IMR-90 (cell line): ENCODE data around the gene KRTAP5-7. TPM values are rescaled to one million over a fixed set of nuclear protein-coding genes. Genes with fewer than 3 reads are reported as not detected.

Experiments
- ATAC-seq: fragments of 200-7000 bp; cut with Tn5 transposase; 2 replicates; pipeline ENCODE4 v1.9.1; 2020; ENCODE audit warnings: low read depth, mild to moderate bottlenecking, moderate library complexity
- BruUV-seq: library from RNA; stranded (reverse); fragments of 400-500 nt; replicated peaks from 2 replicates; lab custom pipeline; 2021; lab: Mats Ljungman, UMichigan
- CTCF ChIA-PET: fragments of 300-600 bp; formaldehyde crosslinking; extraction: SDS; loops from one replicate; lab custom pipeline; 2021; ENCODE audit warnings: antibody characterized with exemption; lab: Yijun Ruan, JAX
- POLR2A ChIA-PET: fragments of 300-600 bp; sonication (Branson Sonifier 250); formaldehyde crosslinking; loops from one replicate; lab custom pipeline; 2022; ENCODE audit warnings: antibody characterized with exemption; ENCODE audit not compliant: unreplicated experiment; lab: Charles Lee
- DNase-seq: peaks from one replicate; pipeline ENCODE4 v3.0.0; 2013
- H2AFZ ChIP-seq: replicated peaks from 2 replicates; pipeline ENCODE3; 2013; ENCODE audit warnings: low read length, mild to moderate bottlenecking; ENCODE audit not compliant: poor library complexity
- H2AK5ac ChIP-seq: 2 replicates; pipeline ENCODE4 v1.6.1; 2013; ENCODE audit warnings: low read depth, low read length, inconsistent platforms
- H2AK9ac ChIP-seq: replicated peaks from 2 replicates; pipeline ENCODE3; 2013; ENCODE audit warnings: mild to moderate bottlenecking, low read depth, low read length, moderate library complexity; ENCODE audit not compliant: poor library complexity
- H2BK120ac ChIP-seq: 2 replicates; pipeline ENCODE4 v1.6.1; 2013; ENCODE audit warnings: low read depth, low read length, inconsistent platforms
- H2BK15ac ChIP-seq: 3 replicates; pipeline ENCODE4 v1.6.1; 2013; ENCODE audit warnings: low read depth, low read length, inconsistent platforms
- H2BK20ac ChIP-seq: 2 replicates; pipeline ENCODE4 v1.6.1; 2013; ENCODE audit warnings: low read depth, mild to moderate bottlenecking, inconsistent platforms, low read length, moderate library complexity
- H2BK5ac ChIP-seq: 2 replicates; pipeline ENCODE4 v1.6.1; 2013; ENCODE audit warnings: mild to moderate bottlenecking, low read depth, low read length, inconsistent platforms; ENCODE audit not compliant: poor library complexity, severe bottlenecking
- H3K14ac ChIP-seq: replicated peaks from 2 replicates; pipeline ENCODE4 v1.6.1; 2013; ENCODE audit warnings: low read depth, low read length, inconsistent platforms
- H3K18ac ChIP-seq: 2 replicates; pipeline ENCODE4 v1.6.1; 2013; ENCODE audit warnings: low read depth, low read length, control low read depth
- H3K23ac ChIP-seq: 2 replicates; pipeline ENCODE4 v1.6.1; 2013; ENCODE audit warnings: low read depth, low read length, inconsistent platforms
- H3K27ac ChIP-seq: 2 replicates; pipeline ENCODE4 v1.5.1; 2013; ENCODE audit warnings: mild to moderate bottlenecking, control low read depth, low read length; ENCODE audit not compliant: insufficient read depth
- H3K27me3 ChIP-seq: 2 replicates; pipeline ENCODE4 v1.6.1; 2013; ENCODE audit warnings: low read length; ENCODE audit not compliant: control insufficient read depth, insufficient read depth
- H3K36me3 ChIP-seq: 2 replicates; pipeline ENCODE4 v1.6.1; 2013; ENCODE audit warnings: low read length, mixed read lengths; ENCODE audit not compliant: control insufficient read depth, insufficient read depth
- H3K4ac ChIP-seq: 2 replicates; pipeline ENCODE4 v1.6.1; 2013; ENCODE audit warnings: low read depth, low read length, inconsistent platforms
- H3K4me1 ChIP-seq: 2 replicates; pipeline ENCODE4 v1.6.1; 2013; ENCODE audit warnings: low read length, mixed read lengths; ENCODE audit not compliant: control insufficient read depth, insufficient read depth
- H3K4me2 ChIP-seq: 2 replicates; pipeline ENCODE4 v1.6.1; 2013; ENCODE audit warnings: low read depth, mild to moderate bottlenecking, control low read depth, low read length, moderate library complexity
- H3K4me3 ChIP-seq: 2 replicates; pipeline ENCODE4 v1.5.1; 2013; ENCODE audit warnings: low read depth, mild to moderate bottlenecking, control low read depth, low read length, moderate library complexity; ENCODE audit not compliant: insufficient read depth
- H3K56ac ChIP-seq: 2 replicates; pipeline ENCODE4 v1.6.1; 2013; ENCODE audit warnings: low read length, inconsistent platforms; ENCODE audit not compliant: insufficient read depth; ENCODE audit errors: extremely low read depth
- H3K79me1 ChIP-seq, 2 experiments: 2 replicates each; pipeline ENCODE4 v1.6.1; 2013; ENCODE audit warnings: low read length in 2 of 2, inconsistent platforms in 1 of 2, low read depth in 1 of 2
- H3K9ac ChIP-seq: 2 replicates; pipeline ENCODE4 v1.6.1; 2013; ENCODE audit warnings: low read depth, low read length, control low read depth
- H3K9me1 ChIP-seq: 2 replicates; pipeline ENCODE4 v1.6.1; 2013; ENCODE audit warnings: low read length, inconsistent platforms; ENCODE audit not compliant: insufficient read depth
- H3K9me3 ChIP-seq: 2 replicates; pipeline ENCODE4 v1.6.1; 2013; ENCODE audit warnings: low read length; ENCODE audit not compliant: control insufficient read depth, insufficient read depth
- H4K20me1 ChIP-seq: 2 replicates; pipeline ENCODE4 v1.6.1; 2013; ENCODE audit warnings: low read length, inconsistent platforms; ENCODE audit not compliant: insufficient read depth
- H4K5ac ChIP-seq: 2 replicates; pipeline ENCODE4 v1.6.1; 2013; ENCODE audit warnings: mild to moderate bottlenecking, low read depth, low read length, control low read depth
- H4K8ac ChIP-seq, 2 experiments: 2 replicates each; pipeline ENCODE4 v1.6.1; 2013; ENCODE audit warnings: low read depth in 2 of 2, low read length in 2 of 2, control low read depth in 1 of 2, inconsistent platforms in 1 of 2
- H4K91ac ChIP-seq: 2 replicates; pipeline ENCODE4 v1.6.1; 2013; ENCODE audit warnings: low read depth, low read length, inconsistent platforms; ENCODE audit not compliant: insufficient read depth
- CHD1 ChIP-seq: IDR thresholded peaks from 2 replicates; pipeline ENCODE4 v1.6.1; 2012; ENCODE audit warnings: low read depth, low read length, improper control_type of control experiment
- CTCF ChIP-seq: conservative IDR thresholded peaks from 2 replicates; pipeline ENCODE4 v1.5.1; 2012; ENCODE audit warnings: mild to moderate bottlenecking, low read depth, low read length, improper control_type of control experiment
- FOS ChIP-seq: fragments of 150-350 bp; IDR thresholded peaks from 2 replicates; pipeline ENCODE4 v1.6.1; 2016; ENCODE audit warnings: low read depth, low read length
- MAFK ChIP-seq: IDR thresholded peaks from 2 replicates; pipeline ENCODE4 v1.6.1; 2012; ENCODE audit warnings: low read depth, low read length, improper control_type of control experiment
- MXI1 ChIP-seq: IDR thresholded peaks from 2 replicates; pipeline ENCODE4 v1.6.1; 2012; ENCODE audit warnings: low read depth, mild to moderate bottlenecking, low read length, moderate library complexity, borderline replicate concordance
- NFE2L2 ChIP-seq: fragments of 150-350 bp; IDR thresholded peaks from 2 replicates; pipeline ENCODE4 v1.6.1; 2016; ENCODE audit warnings: low read depth, mild to moderate bottlenecking, low read length
- POLR2A ChIP-seq: IDR thresholded peaks from 2 replicates; pipeline ENCODE4 v1.6.1; 2012; ENCODE audit warnings: mild to moderate bottlenecking, low read depth, low read length
- RCOR1 ChIP-seq: IDR thresholded peaks from 2 replicates; pipeline ENCODE4 v1.6.1; 2012; ENCODE audit warnings: mild to moderate bottlenecking, low read length, improper control_type of control experiment; ENCODE audit not compliant: insufficient replicate concordance
- RFX5 ChIP-seq: IDR thresholded peaks from 2 replicates; pipeline ENCODE4 v1.8.0; 2012; ENCODE audit warnings: low read depth, mild to moderate bottlenecking, low read length, moderate library complexity
- SMC3 ChIP-seq: fragments of 150-350 bp; IDR thresholded peaks from 2 replicates; pipeline ENCODE4 v1.6.1; 2016; ENCODE audit warnings: low read depth, mild to moderate bottlenecking, antibody characterized with exemption, low read length, moderate library complexity
- USF2 ChIP-seq: fragments of 150-350 bp; IDR thresholded peaks from 2 replicates; pipeline ENCODE4 v1.6.1; 2017; ENCODE audit warnings: mild to moderate bottlenecking, antibody characterized with exemption, low read length, low read depth
- WGBS, 2 experiments: methylation state at CpG; one replicate each; pipeline versions ENCODE4 v1.1.5 to v1.1.7; 2013; ENCODE audit warnings: missing lambda C conversion rate in 2 of 2; ENCODE audit not compliant: insufficient read length in 1 of 2; ENCODE audit errors: extremely low coverage in 2 of 2; 5-methylcytosine and 5-hydroxymethylcytosine counted together
- dilution Hi-C: fragments of 300-500 bp; cut with HindIII; formaldehyde crosslinking; loops from one replicate; pipeline ENCODE4 v1.14.3; 2018; ENCODE audit warnings: low sequenced_read_pairs; ENCODE audit not compliant: unreplicated experiment
- in situ Hi-C: fragments of 300-500 bp; cut with MboI; formaldehyde crosslinking; loops from 3 replicates; pipeline ENCODE4 v1.14.3; 2019; ENCODE audit warnings: low sequenced_read_pairs, inconsistent platforms, mixed read lengths
- intact Hi-C: fragments of 100-400 bp; cut with micrococcal nuclease; formaldehyde crosslinking; loops from 2 replicates; pipeline ENCODE4 v1.10.0; 2022
- polyA plus RNA-seq, 3 experiments: library from polyadenylated mRNA; depleted of rRNA; stranded (reverse); fragments of >200 nt; gene quantifications; 2 replicates each; pipeline ENCODE4 v1.2.3, GENCODE V29; 2012; ENCODE audit warnings: low replicate concordance in 1 of 3
- total RNA-seq: library from RNA; depleted of rRNA; stranded (reverse); fragments of >200 nt; gene quantifications from 2 replicates; pipeline ENCODE4 v1.2.3, GENCODE V29; 2012

Gene KRTAP5-7
- total and polyA plus RNA-seq, 2 of the 4 experiments (the other 2 are of a cell fraction): not detected

GRCh38 chr11:71505781-71506180 is 21.3 kb upstream of the KRTAP5-7 start:
- intact Hi-C loops: no loop called here
- TF ChIP-seq RFX5 (no peak), MAFK (no peak), MXI1 (no peak), CHD1 (no peak), NFE2L2 (no peak), FOS (no peak), CTCF (no peak), USF2 (no peak), SMC3 (no peak), POLR2A (no peak), RCOR1 (no peak)
- 69% methylated on average over 7 of the region's 9 CpGs; no CpG with 5 or more reads in 1 of the 2 experiments for WGBS, 2 experiments
- Histone ChIP-seq H3K23ac (no peak overlapping the region), H2BK5ac (no peak overlapping the region), H2BK15ac (no peak overlapping the region), H3K9ac (no peak overlapping the region), H3K4me2 (no peak overlapping the region), H3K4ac (no peak overlapping the region), H3K14ac (no peak overlapping the region), H3K79me1 (no peaks in the 10 kb centered on the region), H4K8ac (no peak overlapping the region), H2BK20ac (no peak overlapping the region), H2AK9ac (no peak overlapping the region), H3K9me1 (no peaks in the 10 kb centered on the region), H2AFZ (no peak overlapping the region), H3K4me1 (no peaks in the 10 kb centered on the region), H3K27me3 (no peaks in the 10 kb centered on the region), H3K18ac (no peak overlapping the region), H4K91ac (no peak overlapping the region), H4K20me1 (no peaks in the 10 kb centered on the region), H2BK120ac (no peak overlapping the region), H2AK5ac (no peak overlapping the region), H3K56ac (no peak overlapping the region), H3K4me3 (no peak overlapping the region), H3K36me3 (peaks cover 19% of the 10 kb centered on the region), H3K9me3 (peaks cover 11% of the 10 kb centered on the region), H3K27ac (no peak overlapping the region), H4K5ac (no peak overlapping the region)
- in situ Hi-C loops: no loop called here
- POLR2A ChIA-PET: no interaction called here
- CTCF ChIA-PET: no interaction called here
- no TSS peak for BruUV-seq
- dilution Hi-C loops: no loop called here
- no peak for ATAC-seq
- no peak for DNase-seq
